MM.1S (cell line): ENCODE results near the gene CFAP74.

Source experiments
- EZH2 ChIP-seq: fragments of 300-600 bp; sonication (generic); optimal IDR thresholded peaks from 2 replicates; pipeline ENCODE3; 2017; ENCODE audit warnings: low read depth, mild to moderate bottlenecking, antibody characterized with exemption, low read length, mixed read lengths
- EZH2phosphoT487 ChIP-seq: fragments of 300-600 bp; sonication (generic); IDR thresholded peaks from 2 replicates; pipeline ENCODE4 v1.6.1; 2018; ENCODE audit warnings: antibody characterized with exemption, low read length
- TF ChIP-seq, protein P1 (sequence below): fragments of 300-600 bp; sonication (generic); IDR thresholded peaks from 2 replicates; pipeline ENCODE4 v1.5.1; 2016; ENCODE audit warnings: antibody characterized with exemption, low read length, mixed read lengths

- TF ChIP-seq, protein P1, sequence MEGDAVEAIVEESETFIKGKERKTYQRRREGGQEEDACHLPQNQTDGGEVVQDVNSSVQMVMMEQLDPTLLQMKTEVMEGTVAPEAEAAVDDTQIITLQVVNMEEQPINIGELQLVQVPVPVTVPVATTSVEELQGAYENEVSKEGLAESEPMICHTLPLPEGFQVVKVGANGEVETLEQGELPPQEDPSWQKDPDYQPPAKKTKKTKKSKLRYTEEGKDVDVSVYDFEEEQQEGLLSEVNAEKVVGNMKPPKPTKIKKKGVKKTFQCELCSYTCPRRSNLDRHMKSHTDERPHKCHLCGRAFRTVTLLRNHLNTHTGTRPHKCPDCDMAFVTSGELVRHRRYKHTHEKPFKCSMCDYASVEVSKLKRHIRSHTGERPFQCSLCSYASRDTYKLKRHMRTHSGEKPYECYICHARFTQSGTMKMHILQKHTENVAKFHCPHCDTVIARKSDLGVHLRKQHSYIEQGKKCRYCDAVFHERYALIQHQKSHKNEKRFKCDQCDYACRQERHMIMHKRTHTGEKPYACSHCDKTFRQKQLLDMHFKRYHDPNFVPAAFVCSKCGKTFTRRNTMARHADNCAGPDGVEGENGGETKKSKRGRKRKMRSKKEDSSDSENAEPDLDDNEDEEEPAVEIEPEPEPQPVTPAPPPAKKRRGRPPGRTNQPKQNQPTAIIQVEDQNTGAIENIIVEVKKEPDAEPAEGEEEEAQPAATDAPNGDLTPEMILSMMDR, result no peak
- no peak for TF ChIP-seq EZH2phosphoT487
- TF ChIP-seq EZH2, result no peak
Observed at GRCh38 chr1:2039251-2039650, 35.7 kb upstream of the CFAP74 start.
